HTR-8/SVneo (cell line): Measurements from ENCODE around the gene RAB31.
"Not testable (repeated sequence)": the region's sequence is repeated elsewhere in the genome, so short reads cannot be mapped to it uniquely, and the experiment has no call there.

Experiments used
- DNase-seq: peaks from one replicate; pipeline ENCODE4 v3.0.0; 2011; ENCODE audit warnings: low spot score, mixed read lengths; ENCODE audit not compliant: insufficient read length
- FAIRE-seq: peaks from 2 replicates; lab custom pipeline; 2011; peaks lifted over from hg19 to GRCh38; lab: Jason Lieb, UNC

The RAB31 gene

DNA sequence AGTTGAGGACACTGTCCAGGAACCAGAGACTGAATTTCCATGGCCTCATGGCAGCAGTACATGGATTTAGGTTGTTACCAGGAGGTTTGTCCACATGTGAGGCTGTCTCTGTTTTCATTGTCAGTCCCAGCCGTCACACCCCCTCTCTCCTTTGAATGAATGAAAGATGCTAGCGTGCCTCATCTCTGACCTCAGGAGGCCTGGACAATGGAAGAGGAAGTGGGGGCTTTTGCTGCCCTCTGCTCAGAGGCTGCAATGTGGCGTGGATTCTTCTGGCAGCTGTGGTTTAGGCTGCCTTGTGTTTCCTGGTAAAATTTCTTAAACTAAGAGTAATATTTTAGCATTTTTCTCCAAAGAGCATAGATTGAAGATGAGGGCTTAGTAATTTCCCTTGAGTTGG, 47.5 kb downstream of the RAB31 start:
- DNase-seq (no peak), FAIRE-seq (no peak)

- no peak for FAIRE-seq
- no peak for DNase-seq
Observed at GRCh38 chr18:9756271-9756932, 48.3 kb downstream of the RAB31 start.

DNA sequence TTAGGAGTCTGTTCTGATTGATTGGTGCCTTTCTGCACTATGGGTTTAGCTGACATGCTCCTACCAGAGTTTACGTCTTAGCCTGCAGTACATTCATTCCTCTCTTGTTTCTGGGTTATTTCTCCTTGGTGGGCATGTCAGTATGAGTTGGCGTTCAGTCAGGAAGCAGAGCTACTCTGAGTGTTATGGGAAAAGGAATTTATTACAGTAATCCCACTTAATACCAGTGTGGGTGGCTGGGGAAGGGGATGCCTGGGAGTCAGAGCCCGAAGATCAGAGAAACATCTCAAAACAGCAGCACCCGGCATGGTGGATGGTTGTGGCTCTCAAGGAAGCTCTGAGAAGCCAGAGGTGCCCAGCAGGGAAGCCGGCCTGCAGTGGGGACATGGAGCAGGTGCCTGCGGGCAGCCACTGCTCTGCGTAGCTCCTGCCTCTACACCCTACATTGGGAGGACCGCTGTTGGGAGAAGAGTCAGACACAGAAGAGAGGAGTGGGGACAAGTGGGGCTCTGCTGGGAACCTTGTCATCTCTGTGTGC, 48.9 kb downstream of the RAB31 start:
- FAIRE-seq (no peak), DNase-seq (no peak)

DNA sequence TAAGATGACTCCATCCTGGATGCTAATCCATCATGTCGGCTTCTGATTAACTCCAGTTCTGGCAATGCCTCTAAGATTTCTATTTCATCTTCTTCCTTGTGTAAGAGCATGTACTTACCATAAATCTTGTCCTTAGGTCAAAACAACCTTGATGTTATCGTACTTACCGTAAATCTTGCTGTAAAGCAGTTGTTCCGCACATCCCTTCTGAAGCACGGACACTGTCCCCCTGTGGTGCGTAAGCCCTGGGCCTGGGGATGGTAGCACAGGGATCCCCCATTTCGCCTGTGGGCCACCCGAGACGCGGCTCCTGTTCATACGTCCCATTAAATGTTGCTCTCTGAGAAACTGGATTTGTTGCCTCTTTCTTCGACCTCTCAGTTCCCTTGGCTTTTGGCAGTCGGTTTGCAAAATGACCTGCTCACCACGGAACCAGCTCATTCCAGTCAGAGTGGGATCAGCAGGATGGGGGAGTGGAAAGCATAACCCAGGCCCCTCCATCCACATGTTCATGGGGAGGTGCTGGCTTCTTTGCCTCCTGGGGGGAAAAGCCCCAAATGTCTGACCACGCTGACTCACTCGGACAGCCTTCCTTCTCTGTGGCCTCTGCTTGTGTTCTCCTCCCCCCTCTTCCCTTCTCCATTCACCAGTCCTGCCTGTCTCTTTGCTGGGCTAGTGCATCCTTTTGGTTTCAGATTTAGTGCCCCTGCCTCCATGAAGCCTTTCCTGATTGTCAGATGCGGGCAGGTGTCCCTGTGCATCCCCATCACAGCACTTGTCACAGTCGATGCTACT, 49.9 kb downstream of the RAB31 start:
- no peak for DNase-seq

DNA sequence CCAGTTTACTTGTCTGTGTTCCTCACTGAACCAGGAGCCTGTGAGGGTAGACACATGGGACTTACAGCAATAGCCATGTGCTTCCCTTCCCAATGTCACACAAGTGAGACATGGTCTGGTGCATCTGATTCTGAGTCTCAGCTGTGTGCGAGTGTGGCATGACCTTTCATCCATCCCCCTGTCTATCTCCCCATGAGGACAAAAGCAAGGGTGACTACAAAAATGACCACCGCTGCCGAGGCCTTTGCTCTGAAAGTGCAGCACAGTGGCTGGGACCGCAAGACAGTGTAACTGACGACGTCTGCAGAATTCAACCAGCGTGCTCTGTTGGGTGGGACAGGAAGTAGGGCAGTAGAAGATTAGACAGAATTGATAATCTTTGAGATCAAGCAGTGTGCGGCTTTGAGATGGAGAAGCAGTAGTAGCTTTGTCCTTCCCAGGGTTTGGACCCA, 50.5 kb downstream of the RAB31 start:
- FAIRE-seq, result no peak
- DNase-seq, result no peak

More for the DNA sequence above, 49.9 kb downstream of the RAB31 start:
- FAIRE-seq, result no peak

- no peak for FAIRE-seq
- no peak for DNase-seq
Observed at GRCh38 chr18:9760641-9761040, 52.5 kb downstream of the RAB31 start.

DNA sequence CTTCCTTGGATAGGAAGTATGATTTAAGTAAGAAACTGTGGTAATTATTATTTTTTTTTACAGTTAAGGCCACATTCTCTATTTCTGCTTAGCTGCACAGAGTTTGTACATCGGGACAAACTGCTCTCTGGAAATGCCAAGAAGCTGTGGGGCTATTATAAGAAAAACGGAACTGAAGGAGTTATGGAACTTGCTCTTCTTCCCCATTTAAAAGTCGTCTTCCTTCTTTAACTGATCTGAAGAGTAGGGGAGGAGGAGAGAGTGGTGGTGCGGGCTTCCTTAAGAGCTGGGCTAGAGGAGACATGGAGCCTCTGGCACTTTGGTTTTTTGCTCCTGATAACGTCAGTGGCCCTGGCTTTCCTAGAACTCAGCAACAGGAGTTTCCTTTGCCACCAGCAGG, 54.4 kb downstream of the RAB31 start:
- DNase-seq (no peak), FAIRE-seq (no peak)

DNA sequence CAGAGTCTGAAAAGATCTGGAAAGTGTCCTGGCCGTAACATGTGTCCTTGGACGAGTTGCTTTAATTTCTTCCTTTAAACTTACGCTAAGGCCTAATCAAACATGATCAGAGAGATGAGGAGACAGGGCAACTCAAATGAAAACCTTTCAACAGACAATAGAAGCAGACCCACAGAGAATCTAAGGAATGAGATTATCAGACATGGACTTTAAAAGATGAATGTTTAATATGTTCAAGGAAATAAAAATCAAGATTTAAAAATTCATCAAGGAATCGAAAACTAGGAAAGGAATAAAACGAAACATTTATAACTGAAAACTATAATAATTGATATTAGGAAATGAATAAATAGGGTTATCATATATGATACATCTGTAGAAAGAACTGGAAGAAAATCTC, 55.1 kb downstream of the RAB31 start:
- DNase-seq (no peak), FAIRE-seq (no peak)

- DNase-seq, result no peak
- FAIRE-seq, result no peak
Observed at GRCh38 chr18:9764011-9764481, 55.9 kb downstream of the RAB31 start.

GRCh38 chr18:9765501-9765900, 57.4 kb downstream of the RAB31 start:
- no peak for DNase-seq
- no peak for FAIRE-seq

DNA sequence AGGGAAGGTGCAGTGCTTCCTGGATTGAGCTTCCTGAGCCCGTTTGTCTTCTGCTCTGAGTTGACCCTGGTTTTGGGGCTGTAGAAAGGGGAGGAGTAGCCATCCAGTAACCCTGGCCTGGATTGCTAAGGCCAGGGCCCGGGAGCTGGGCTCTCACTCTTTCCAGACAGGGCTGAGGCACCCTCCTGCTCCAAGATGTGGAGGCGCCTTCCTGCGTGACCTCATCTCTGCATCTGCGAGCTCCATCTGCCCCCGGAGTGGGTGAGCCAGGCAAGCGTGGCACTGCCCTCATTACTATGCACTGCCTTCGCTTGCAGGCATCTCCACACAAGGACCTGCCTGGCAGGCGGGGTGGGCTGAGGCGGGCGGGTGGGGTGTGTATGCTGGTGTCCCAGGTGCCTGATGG, 58.0 kb downstream of the RAB31 start:
- DNase-seq, result no peak
- no peak for FAIRE-seq

GRCh38 chr18:9766740-9767139, 58.6 kb downstream of the RAB31 start:
- FAIRE-seq (no peak), DNase-seq (no peak)

- not testable (repeated sequence) for FAIRE-seq, DNase-seq
Observed at GRCh38 chr18:9768071-9768691, 60.1 kb downstream of the RAB31 start.

- FAIRE-seq, DNase-seq: not testable (repeated sequence)
Observed at GRCh38 chr18:9770111-9770510, 62.0 kb downstream of the RAB31 start.

- FAIRE-seq, result peak; percentile 76
- peak; percentile 75 for DNase-seq
Observed at GRCh38 chr18:9771261-9771976, 63.3 kb downstream of the RAB31 start.

DNA sequence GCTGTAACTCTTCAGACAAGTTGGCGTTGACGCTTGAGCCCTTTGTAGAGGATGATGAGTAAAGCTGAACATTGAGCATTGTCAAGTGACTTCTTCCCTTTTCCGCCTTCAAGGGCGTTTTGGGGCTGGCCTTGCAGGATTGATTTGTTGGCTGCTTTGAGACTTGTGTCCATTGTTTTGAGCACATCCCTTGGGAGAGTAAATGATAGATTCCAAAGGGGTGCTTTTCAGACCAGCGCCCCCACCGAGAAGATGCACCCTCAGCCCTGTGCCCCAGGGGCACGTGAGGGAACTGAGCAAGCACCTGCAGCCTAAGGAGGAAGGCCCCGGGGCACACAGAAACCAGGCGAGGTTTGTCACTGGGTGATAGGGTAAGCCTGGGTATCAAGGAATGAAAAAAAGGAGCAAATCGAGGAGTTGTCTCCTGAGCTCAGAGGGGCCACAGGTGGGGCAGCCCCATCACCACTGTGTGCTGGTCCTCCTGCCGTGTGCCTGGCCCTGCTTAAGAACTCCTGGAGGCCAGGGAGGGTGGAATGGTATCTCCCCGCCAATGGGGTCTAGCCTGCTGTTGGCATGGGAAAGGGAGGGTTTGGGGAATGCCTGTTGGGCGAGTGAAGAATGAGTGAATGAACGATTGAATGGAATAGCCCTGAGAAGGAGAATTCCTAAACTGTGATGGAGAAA, 64.0 kb downstream of the RAB31 start:
- DNase-seq (no peak), FAIRE-seq (no peak)

DNA sequence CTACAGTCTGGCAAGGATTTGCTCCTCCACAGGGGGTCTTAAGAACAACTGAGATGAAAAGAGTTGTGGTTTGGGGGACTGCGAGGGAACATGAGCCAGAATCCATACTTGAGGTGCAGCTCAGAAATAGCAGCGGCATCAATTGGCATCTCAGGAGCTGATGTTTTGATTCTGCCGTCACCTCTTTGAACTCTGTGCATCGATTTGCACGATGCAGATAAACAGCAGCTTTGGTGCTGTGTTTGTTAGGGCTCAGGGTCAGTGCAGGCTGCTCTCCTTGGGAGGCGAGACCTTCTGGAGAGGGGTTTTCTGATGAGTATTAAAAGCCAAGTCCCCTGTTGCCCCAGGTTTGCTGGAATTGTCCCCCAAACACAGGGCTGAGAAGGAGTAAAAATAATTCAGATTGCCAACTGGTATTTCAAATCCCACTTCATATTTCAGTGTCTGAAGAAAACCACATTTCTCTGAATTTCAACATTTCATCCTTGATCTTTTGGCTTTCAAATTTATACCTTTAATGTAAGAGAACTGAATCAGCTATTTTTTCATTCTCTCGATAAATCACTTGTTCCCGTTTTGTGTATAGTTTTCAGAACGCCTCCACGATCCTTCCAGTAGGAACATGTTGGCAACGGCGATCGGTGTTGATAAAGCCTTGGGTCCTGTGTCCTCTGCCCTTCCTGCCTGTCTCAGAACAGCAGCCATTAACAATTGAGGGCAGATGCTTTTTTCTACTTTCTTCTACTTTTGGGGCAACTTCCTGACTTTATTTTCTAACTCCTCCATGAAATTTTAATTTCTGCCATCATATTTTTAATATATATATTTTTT, 65.0 kb downstream of the RAB31 start:
- no peak for DNase-seq
- no peak for FAIRE-seq

- FAIRE-seq, result no peak
- no peak for DNase-seq
Observed at GRCh38 chr18:9774150-9774549, 66.0 kb downstream of the RAB31 start.

DNA sequence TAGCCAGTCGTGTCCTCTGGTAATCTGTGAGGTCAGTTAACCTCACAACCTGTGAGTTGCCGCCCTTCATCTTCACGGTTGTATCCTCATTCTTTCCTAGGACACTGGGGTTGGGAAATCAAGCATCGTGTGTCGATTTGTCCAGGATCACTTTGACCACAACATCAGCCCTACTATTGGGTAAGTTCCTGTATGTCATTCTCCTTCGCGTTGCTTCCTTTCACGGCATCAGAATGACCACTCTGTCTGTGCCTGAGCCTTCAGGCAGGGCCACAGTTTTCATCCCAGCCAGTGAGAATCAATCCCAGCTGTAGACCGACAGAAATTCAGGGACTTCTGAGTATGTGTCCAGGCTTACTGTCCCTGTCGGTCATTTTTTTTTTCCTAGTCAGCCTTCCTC, 67.1 kb downstream of the RAB31 start:
- no peak for FAIRE-seq
- no peak for DNase-seq
